T1000 (cell line): ENCODE measurements around the gene FSIP1.

Source experiments
- DNase-seq: peaks from one replicate; lab custom pipeline; 2025; ENCODE audit warnings: mixed read lengths; lab: John Stamatoyannopoulos, UW

The FSIP1 gene

GRCh38 chr15:39582286-39582976 lies 200.2 kb downstream of the FSIP1 start:
- DNase-seq = no peak

GRCh38 chr15:39581793-39582285 lies 200.8 kb downstream of the FSIP1 start:
- DNase-seq = no peak

- peak; percentile 35 for DNase-seq
Measured at GRCh38 chr15:39581242-39581792, 201.3 kb downstream of the FSIP1 start.

- peak; percentile 94 for DNase-seq
Measured at GRCh38 chr15:39580485-39581241, 202.0 kb downstream of the FSIP1 start, which contains the start of gene THBS1. TSS of gene THBS1 (plus strand) at chr15:39581079. CDS start at chr15:39581858, 779 bp downstream.

GRCh38 chr15:39580117-39580484 lies 202.5 kb downstream of the FSIP1 start:
- DNase-seq = peak; percentile 84

- peak; percentile 50 for DNase-seq
Measured at GRCh38 chr15:39579487-39580116, 203.0 kb downstream of the FSIP1 start.

- DNase-seq = no peak
Measured at GRCh38 chr15:39578851-39579486, 203.7 kb downstream of the FSIP1 start.

GRCh38 chr15:39575180-39575579 lies 207.5 kb downstream of the FSIP1 start:
- DNase-seq = no peak

GRCh38 chr15:39574427-39574826 lies 208.2 kb downstream of the FSIP1 start:
- no peak for DNase-seq

- no peak for DNase-seq
Measured at GRCh38 chr15:39573844-39574243, 208.8 kb downstream of the FSIP1 start.

- no peak for DNase-seq
Measured at GRCh38 chr15:39573287-39573686, 209.4 kb downstream of the FSIP1 start.

GRCh38 chr15:39565851-39566250 lies 216.8 kb downstream of the FSIP1 start:
- DNase-seq = no peak

- no peak for DNase-seq
Measured at GRCh38 chr15:39564972-39565665, 217.5 kb downstream of the FSIP1 start.

- no peak for DNase-seq
Measured at GRCh38 chr15:39558421-39558820, 224.2 kb downstream of the FSIP1 start.

- no peak for DNase-seq
Measured at GRCh38 chr15:39556461-39556860, 226.2 kb downstream of the FSIP1 start.

GRCh38 chr15:39555885-39556284 lies 226.8 kb downstream of the FSIP1 start:
- DNase-seq = no peak

GRCh38 chr15:39554746-39555387 lies 227.8 kb downstream of the FSIP1 start:
- no peak for DNase-seq

- DNase-seq = no peak
Measured at GRCh38 chr15:39553947-39554693, 228.5 kb downstream of the FSIP1 start.

GRCh38 chr15:39552556-39552955 lies 230.1 kb downstream of the FSIP1 start:
- DNase-seq = no peak

- no peak for DNase-seq
Measured at GRCh38 chr15:39551476-39551875, 231.2 kb downstream of the FSIP1 start.
